Stimulated activated CD8-positive, alpha-beta memory T cell treated with anti-CD3 and anti-CD28 coated beads, Interleukin-15, amount 100 ng/mL, for 48 hours (primary cell): ENCODE measurements around the gene TRIM43B.
"Not testable (repeated sequence)": the region's sequence is repeated elsewhere in the genome, so short reads cannot be mapped to it uniquely, and the experiment has no call there.

Source experiments
- DNase-seq, 2 donors: peaks; one replicate each; pipeline ENCODE4 v3.0.0-alpha.2; 2020; ENCODE audit warnings: low read depth in 2 of 2

Gene TRIM43B

GRCh38 chr2:95484654-95485053, at the start of gene TRIM43B:
TRIM43B (minus strand) TSS chr2:95484754; CDS start chr2:95482714, 2,040 bp downstream.
- not testable (repeated sequence) for DNase-seq

- DNase-seq: no peak
These were observed 46.8 kb upstream of the TRIM43B start for GRCh38 chr2:95531254-95531771.

- DNase-seq: peak in 1 of 2 donors; percentile 46
These were observed 46.2 kb upstream of the TRIM43B start for GRCh38 chr2:95530734-95531133.

DNA sequence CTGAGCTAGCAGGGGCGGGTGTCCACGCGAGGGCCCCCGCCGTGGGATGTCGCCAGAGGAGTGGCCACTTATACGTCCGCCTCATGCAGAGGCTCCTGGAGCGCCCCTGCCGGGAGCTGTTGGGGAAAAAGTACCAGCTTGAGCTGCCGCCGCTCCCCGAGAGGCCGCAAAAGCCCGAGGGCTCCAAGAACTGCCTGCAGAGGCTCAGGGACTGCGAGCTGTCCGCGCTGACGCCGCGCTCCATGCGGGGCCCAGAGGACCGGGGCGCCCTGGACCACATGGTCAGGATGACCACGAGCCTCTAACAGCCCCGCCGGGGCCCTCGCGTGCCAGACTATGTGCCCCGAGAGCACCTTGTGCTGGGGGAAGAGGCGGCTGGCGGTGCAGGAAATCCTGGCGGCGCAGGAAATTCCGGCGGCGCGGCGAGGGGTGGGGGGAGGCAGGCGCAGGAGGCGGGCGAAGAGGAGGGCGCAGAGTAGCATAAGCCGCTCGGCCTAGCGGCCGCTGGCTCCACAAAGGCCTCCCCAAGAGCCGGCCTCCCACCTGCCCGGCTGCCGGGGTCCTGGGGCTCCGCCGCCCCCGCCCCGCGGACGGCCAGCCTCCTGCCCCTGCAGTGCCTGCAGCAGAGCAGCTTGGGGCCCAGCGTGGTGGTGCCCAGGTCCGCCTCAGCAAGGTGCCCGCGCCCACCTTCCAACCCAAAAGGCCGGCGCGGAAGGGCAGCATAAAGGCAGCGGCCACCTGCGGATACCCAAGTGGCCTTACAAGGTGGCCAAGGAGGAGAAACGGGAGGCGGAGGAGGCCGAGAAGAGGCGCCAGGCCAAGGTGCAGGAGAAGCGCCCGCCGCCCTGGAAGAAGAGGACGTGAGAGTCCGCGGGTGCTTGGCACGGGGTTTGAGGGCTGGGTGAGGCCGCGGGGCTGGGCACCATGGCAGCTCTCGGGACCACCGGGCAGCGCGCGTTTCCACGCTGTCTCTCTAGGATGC, 42.1 kb upstream of the TRIM43B start:
- peak; percentile 48 to 54 for DNase-seq

DNA sequence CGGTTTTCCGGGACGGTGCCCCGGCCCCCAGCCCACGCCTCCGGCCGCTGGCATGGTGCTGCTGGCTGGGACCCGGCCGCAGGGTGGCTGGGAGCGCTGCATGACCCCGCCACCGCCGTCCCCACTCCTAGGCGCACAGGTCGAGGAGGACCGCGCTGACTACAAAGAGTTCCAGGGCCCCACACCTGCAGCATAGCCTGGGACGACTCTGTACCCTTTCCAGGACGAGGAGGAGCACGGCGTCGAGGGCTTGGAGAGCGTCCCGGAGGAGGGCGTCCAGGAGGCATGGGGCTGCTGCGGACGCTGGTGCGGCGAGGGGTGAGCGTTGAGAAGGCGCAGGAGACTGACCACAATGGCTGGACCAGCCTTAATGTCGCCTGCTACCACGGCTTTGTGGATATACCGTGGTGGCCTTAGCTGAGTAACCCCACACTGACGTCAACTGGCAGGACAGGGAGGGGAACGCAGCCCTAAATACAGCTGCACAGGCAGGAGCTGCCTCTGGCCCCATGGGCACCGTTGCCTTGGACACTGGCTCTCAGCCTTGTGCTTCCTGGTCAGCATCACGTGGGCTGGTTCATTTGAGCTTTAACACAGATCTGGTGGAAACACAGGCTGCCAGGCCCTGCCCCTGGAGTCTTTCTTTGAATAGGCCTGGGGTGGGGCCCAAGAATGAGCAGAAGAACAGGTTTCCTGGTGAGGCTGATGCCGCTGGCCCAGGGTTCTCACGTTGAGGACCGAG, 40.9 kb upstream of the TRIM43B start:
- no peak for DNase-seq

DNA sequence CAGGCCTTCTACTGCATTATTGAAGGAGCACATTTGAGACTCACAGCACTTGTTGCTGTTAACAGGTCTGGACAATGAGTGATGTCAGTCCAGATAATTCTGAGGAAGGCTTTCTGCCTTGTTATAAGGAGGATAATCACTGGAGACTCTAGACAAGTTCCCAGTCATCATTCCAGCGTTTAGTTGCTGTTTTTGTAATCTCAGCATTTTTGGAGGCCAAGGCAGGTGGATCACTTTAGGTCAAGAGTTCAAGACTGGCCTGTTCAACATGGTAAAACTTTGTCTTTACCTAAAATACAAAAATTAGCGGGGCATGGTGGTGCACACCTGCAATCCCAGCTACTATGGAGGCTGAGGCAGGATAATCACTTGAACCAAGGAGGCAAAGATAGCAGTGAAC, 39.6 kb upstream of the TRIM43B start:
- DNase-seq: no peak

GRCh38 chr2:95514718-95515117, 30.2 kb upstream of the TRIM43B start:
- DNase-seq: no peak

- DNase-seq: not testable (repeated sequence)
These were observed 29.7 kb upstream of the TRIM43B start for GRCh38 chr2:95514226-95514625.

DNA sequence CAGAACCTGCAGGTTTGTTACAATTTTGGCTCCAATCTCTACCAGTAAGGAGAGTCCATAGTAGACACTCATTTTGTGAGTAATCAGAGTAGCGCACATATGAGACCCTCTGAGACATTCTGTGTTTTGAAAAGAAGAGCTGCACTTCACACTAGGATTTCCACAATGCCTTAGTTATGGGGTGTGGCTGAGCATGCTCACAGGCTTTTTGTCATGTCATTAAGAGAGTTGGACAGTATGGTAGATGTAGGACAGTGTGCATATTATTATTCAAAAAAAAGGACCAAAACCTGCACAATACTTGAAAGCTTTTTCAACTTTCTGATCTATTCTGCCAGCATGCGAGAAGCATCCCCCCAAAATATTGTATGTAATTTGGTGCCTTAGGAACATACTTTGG, 24.9 kb upstream of the TRIM43B start:
- no peak for DNase-seq

- DNase-seq: no peak
These were observed 20.7 kb upstream of the TRIM43B start for GRCh38 chr2:95505222-95505621.

DNA sequence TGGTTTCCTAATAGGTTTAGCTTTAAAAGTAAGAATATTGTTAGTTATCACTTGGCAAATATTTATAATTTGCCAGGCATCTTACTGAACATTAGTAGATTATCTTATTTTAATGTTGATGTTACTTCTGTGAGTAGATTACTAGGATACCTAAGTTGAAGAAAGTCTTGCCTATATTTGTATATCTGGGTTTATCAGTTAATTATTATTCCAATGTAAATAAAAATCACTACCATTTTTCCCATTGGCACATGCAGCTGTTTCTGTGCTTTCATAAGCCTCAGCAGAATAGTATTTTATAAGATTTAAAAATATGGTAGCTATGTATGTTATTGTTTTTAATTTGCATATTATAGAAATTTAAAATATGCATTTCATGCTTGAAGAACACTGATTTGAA, 16.3 kb upstream of the TRIM43B start:
- no peak for DNase-seq

GRCh38 chr2:95492076-95492475, 7.5 kb upstream of the TRIM43B start:
- DNase-seq: not testable (repeated sequence)

- not testable (repeated sequence) for DNase-seq
These were observed 9.5 kb downstream of the TRIM43B start for GRCh38 chr2:95475025-95475424.

DNA sequence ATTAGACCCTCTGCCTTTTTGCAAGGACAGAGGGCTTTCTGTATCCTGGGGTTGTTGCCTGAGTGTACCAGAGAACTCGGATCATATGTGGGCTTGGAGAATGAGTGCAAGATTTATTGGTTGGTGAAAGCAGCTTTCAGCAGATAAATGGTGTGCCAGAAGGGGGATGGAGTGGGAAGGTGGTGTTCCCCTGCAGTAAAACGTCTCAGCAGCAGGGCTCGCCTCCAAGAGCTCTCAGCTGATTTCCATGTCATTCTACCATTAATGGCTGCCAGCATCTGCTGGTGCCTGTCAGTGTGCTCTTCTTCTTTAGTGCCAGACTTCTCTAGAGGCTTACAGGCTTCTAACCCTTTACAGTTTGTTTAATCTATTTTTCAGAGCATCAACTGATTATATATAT, 16.6 kb downstream of the TRIM43B start:
- not testable (repeated sequence) for DNase-seq

GRCh38 chr2:95466572-95466971, 18.0 kb downstream of the TRIM43B start:
- not testable (repeated sequence) for DNase-seq

GRCh38 chr2:95463292-95463691, 21.3 kb downstream of the TRIM43B start:
- not testable (repeated sequence) for DNase-seq

DNA sequence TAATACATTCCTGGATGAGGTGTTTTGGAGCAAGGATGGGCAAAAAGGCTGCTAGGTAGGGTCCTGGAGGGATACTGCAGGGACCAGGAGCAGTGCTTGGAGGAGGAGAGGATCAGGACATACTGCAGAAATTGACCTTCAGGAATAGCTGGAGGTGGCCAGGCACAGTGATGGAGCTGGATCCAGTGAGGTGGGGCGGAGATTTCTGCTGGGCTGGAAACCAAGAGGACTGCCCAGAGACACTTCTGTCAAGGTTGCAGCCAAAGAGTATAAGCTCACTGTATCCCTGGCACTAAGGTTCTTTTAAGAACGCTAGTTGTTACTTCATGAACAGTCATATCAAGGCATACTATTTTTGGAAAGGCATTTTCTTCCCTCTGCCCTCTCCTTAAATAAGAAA, 39.2 kb downstream of the TRIM43B start:
- not testable (repeated sequence) for DNase-seq

GRCh38 chr2:95442474-95443099, 42.0 kb downstream of the TRIM43B start:
- DNase-seq: not testable (repeated sequence)

GRCh38 chr2:95435872-95436209, 48.7 kb downstream of the TRIM43B start:
- not testable (repeated sequence) for DNase-seq

DNA sequence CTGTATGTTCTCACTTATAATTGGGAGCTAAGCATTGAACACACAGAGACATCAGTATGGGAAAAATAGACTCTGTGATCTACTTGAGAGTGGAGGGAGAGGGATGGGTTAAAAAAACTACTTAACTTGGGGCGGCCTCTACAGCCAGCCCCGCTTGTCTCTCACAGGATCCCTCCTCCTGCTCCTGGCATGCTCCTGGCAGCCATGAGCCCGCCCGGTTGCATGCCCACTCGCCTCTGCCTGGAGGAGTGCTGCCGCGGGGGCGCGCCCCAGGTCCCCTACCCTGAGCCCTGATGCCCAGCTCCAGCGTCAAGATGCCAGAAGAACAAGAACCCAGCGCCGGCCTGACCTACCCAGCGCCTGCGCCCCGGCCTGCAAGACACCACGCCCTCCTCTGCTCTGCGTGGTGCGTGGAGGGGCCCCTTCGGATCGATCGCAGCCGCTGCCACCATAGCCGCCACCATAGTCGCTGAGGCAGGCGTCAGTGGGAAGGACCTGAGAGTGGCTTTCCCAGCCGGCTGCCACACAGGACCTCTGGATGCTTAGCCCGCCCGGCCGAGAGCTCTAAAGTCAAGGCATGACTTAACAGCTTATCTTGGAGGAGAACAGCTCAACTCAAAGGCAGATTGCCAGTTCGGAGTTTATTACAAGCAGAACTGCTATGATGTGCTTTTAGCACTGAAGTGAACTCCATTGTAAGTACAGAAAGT, 49.2 kb downstream of the TRIM43B start:
- DNase-seq: not testable (repeated sequence)

DNA sequence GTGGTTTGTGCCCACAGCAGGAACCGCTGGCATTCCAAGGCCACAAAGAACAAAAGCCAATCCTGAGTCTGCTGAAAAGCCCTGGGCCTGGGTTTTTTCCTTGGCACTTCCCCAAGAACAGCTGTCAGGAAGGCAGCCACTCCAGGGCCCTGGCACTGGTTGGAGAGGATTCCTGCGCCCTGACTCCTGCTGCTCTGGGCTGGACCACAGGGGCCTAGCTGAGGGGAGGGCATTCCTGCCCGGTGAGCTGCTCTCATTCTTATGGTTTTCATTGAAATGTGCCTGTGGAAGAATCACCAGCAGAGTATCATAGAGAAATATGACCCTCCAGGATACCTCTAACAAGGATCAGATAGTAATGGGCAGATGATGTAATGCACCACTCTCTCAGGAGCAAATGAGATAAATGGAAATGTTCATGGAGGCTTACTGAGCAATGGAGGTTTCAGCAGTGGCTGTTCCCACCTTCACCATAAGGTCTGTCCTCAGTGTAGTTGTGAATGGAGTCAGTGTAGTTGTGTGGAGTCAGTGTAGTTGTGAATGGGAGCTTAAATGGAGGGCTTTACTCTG, 50.0 kb downstream of the TRIM43B start:
- DNase-seq: not testable (repeated sequence)
